WTC11 (cell line): ENCODE measurements around the gene ERCC6. TPM values are rescaled to one million over a fixed set of nuclear protein-coding genes. Genes with fewer than 3 reads are reported as not detected.

Experiments
- ATAC-seq: fragments of 200-7000 bp; cut with Tn5 transposase; 2 replicates; pipeline ENCODE4 v1.10.0; 2021; ENCODE audit warnings: mild to moderate bottlenecking, moderate library complexity
- CTCF ChIA-PET: fragments of 300-600 bp; sonication (Branson Sonifier 250); formaldehyde crosslinking; loops from one replicate; lab custom pipeline; 2021; ENCODE audit warnings: antibody characterized with exemption; lab: Charles Lee
- POLR2A ChIA-PET: fragments of 350-600 bp; sonication (Branson Sonifier 250); formaldehyde crosslinking; loops from one replicate; lab custom pipeline; 2021; ENCODE audit warnings: antibody characterized with exemption; lab: Charles Lee
- DNase-seq: peaks from one replicate; pipeline ENCODE4 v3.0.0; 2021; ENCODE audit warnings: low spot score
- H3K27ac Mint-ChIP-seq: 2 replicates; pipeline ENCODE4 v1.8.0; 2021; ENCODE audit warnings: mixed read lengths
- H3K27me3 Mint-ChIP-seq: 2 replicates; pipeline ENCODE4 v1.8.0; 2021; ENCODE audit warnings: low read depth, mild to moderate bottlenecking, moderate library complexity, mixed read lengths
- H3K36me3 Mint-ChIP-seq: 2 replicates; pipeline ENCODE4 v1.8.0; 2021; ENCODE audit warnings: mixed read lengths
- H3K4me1 Mint-ChIP-seq: 2 replicates; pipeline ENCODE4 v1.8.0; 2022; ENCODE audit warnings: mixed read lengths
- H3K4me3 Mint-ChIP-seq: 2 replicates; pipeline ENCODE4 v1.8.0; 2021; ENCODE audit warnings: mild to moderate bottlenecking, moderate library complexity, mixed read lengths
- H3K9me3 Mint-ChIP-seq: 2 replicates; pipeline ENCODE4 v1.8.0; 2021; ENCODE audit warnings: mixed read lengths
- E2F1 ChIP-seq: sonication (generic); formaldehyde crosslinking; IDR thresholded peaks from 2 replicates; pipeline ENCODE4 v1.8.0; 2022; ENCODE audit warnings: mild to moderate bottlenecking, missing genetic modification reagents
- FOXP4 ChIP-seq: sonication (generic); formaldehyde crosslinking; IDR thresholded peaks from 2 replicates; pipeline ENCODE4 v1.8.0; 2022; ENCODE audit warnings: mild to moderate bottlenecking, missing genetic modification reagents
- GRHL2 ChIP-seq: fragments of 250-450 bp; sonication (Bioruptor Pico); IDR thresholded peaks from 2 replicates; pipeline ENCODE4 v1.8.0; 2022; ENCODE audit warnings: mild to moderate bottlenecking, moderate library complexity; ENCODE audit not compliant: insufficient replicate concordance, severe bottlenecking
- JUN ChIP-seq: sonication (generic); formaldehyde crosslinking; IDR thresholded peaks from 2 replicates; pipeline ENCODE4 v1.8.0; 2023; ENCODE audit warnings: mild to moderate bottlenecking, missing genetic modification reagents
- MAX ChIP-seq: sonication (generic); formaldehyde crosslinking; IDR thresholded peaks from 2 replicates; pipeline ENCODE4 v1.8.0; 2022; ENCODE audit warnings: mild to moderate bottlenecking, missing genetic modification reagents
- NFATC4 ChIP-seq: fragments of 250-450 bp; sonication (Bioruptor Pico); IDR thresholded peaks from 2 replicates; pipeline ENCODE4 v1.9.0; 2021; ENCODE audit warnings: mild to moderate bottlenecking
- NFE2L1 ChIP-seq: sonication (generic); formaldehyde crosslinking; IDR thresholded peaks from 2 replicates; pipeline ENCODE4 v1.8.1; 2023; ENCODE audit warnings: missing genetic modification reagents
- OVOL2 ChIP-seq: fragments of 250-450 bp; sonication (Bioruptor Pico); IDR thresholded peaks from 2 replicates; pipeline ENCODE4 v1.9.0; 2021; ENCODE audit warnings: mild to moderate bottlenecking, borderline replicate concordance
- PRRX2 ChIP-seq: fragments of 250-450 bp; sonication (Bioruptor Pico); IDR thresholded peaks from 2 replicates; pipeline ENCODE4 v1.8.0; 2021; ENCODE audit warnings: mild to moderate bottlenecking
- RORB ChIP-seq: fragments of 250-450 bp; sonication (Bioruptor Pico); IDR thresholded peaks from 2 replicates; pipeline ENCODE4 v1.9.0; 2021; ENCODE audit warnings: mild to moderate bottlenecking
- TEAD1 ChIP-seq: sonication (generic); formaldehyde crosslinking; IDR thresholded peaks from 2 replicates; pipeline ENCODE4 v1.8.0; 2022; ENCODE audit warnings: mild to moderate bottlenecking, missing genetic modification reagents
- TEAD4 ChIP-seq: sonication (generic); formaldehyde crosslinking; IDR thresholded peaks from 2 replicates; pipeline ENCODE4 v1.8.0; 2022; ENCODE audit warnings: mild to moderate bottlenecking, missing genetic modification reagents
- TP53 ChIP-seq: sonication (generic); formaldehyde crosslinking; IDR thresholded peaks from 2 replicates; pipeline ENCODE4 v1.8.1; 2023; ENCODE audit warnings: mild to moderate bottlenecking, missing genetic modification reagents
- ZNF232 ChIP-seq: sonication (generic); formaldehyde crosslinking; IDR thresholded peaks from 2 replicates; pipeline ENCODE4 v1.8.0; 2022; ENCODE audit warnings: mild to moderate bottlenecking, missing genetic modification reagents
- ZNF317 ChIP-seq: sonication (generic); formaldehyde crosslinking; IDR thresholded peaks from 2 replicates; pipeline ENCODE4 v1.8.1; 2023; ENCODE audit warnings: low read depth, mild to moderate bottlenecking, moderate library complexity, missing genetic modification reagents, borderline replicate concordance
- ZNF396 ChIP-seq: fragments of 250-450 bp; sonication (Bioruptor Pico); IDR thresholded peaks from 2 replicates; pipeline ENCODE4 v1.8.0; 2021; ENCODE audit warnings: mild to moderate bottlenecking, moderate library complexity, borderline replicate concordance
- ZNF532 ChIP-seq: fragments of 250-450 bp; sonication (Bioruptor Pico); IDR thresholded peaks from 2 replicates; pipeline ENCODE4 v1.9.0; 2021; ENCODE audit warnings: mild to moderate bottlenecking, borderline replicate concordance
- ZNF671 ChIP-seq: fragments of 250-450 bp; sonication (Bioruptor Pico); IDR thresholded peaks from 2 replicates; pipeline ENCODE4 v1.8.0; 2021; ENCODE audit warnings: mild to moderate bottlenecking
- total RNA-seq: library from RNA; stranded (reverse); gene quantifications from 3 replicates; pipeline ENCODE4 v1.2.3, GENCODE V29; 2021
- TF ChIP-seq, protein P1 (sequence below): sonication (generic); formaldehyde crosslinking; IDR thresholded peaks from 2 replicates; pipeline ENCODE4 v1.8.1; 2023; ENCODE audit warnings: mild to moderate bottlenecking, missing genetic modification reagents, borderline replicate concordance
- TF ChIP-seq, protein P2 (sequence below): sonication (generic); formaldehyde crosslinking; IDR thresholded peaks from 2 replicates; pipeline ENCODE4 v1.8.1; 2023; ENCODE audit warnings: mild to moderate bottlenecking, missing genetic modification reagents
- TF ChIP-seq, protein P3 (sequence below): sonication (generic); formaldehyde crosslinking; IDR thresholded peaks from 2 replicates; pipeline ENCODE4 v1.8.0; 2023; ENCODE audit warnings: missing genetic modification reagents

ERCC6 gene
- total RNA-seq, 1 experiment from 2014 or later: 10.9 TPM

DNA sequence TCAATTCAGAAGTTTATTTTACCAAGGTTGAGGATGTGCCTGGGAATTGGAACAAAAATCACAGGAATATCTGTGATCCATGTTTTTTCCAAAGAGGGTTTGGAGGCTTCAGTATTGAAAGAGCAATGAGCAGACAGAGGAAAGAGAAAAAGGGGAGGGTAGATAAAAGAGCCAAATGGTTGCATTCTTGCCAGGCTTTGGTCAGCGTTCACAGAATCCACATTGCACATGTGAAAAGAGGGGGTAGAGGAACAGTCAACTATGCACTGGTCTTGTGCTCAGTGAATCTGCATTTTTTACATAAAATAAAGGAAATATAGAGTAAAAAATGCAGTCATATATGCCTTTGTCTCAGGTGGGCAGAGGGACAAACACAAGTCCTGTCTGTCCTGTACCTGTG is 20.6 kb upstream of the ERCC6 start:
- DNase-seq (no peak), ATAC-seq (no peak)
- POLR2A ChIA-PET: no interaction called here
- H3K36me3 Mint-ChIP-seq: peaks cover 4% of the 10 kb centered on the region; the same call in 1 of the 2 replicates
- CTCF ChIA-PET: no interaction called here
- peaks cover 10% of the 10 kb centered on the region for H3K27me3 Mint-ChIP-seq
- peaks cover 12% of the 10 kb centered on the region for H3K4me1 Mint-ChIP-seq
- H3K9me3 Mint-ChIP-seq: peaks cover 14% of the 10 kb centered on the region
- no peak overlapping the region for H3K4me3 Mint-ChIP-seq
- H3K27ac Mint-ChIP-seq: no peak overlapping the region; the same call in 1 of the 2 replicates
- TF ChIP-seq, protein P1, sequence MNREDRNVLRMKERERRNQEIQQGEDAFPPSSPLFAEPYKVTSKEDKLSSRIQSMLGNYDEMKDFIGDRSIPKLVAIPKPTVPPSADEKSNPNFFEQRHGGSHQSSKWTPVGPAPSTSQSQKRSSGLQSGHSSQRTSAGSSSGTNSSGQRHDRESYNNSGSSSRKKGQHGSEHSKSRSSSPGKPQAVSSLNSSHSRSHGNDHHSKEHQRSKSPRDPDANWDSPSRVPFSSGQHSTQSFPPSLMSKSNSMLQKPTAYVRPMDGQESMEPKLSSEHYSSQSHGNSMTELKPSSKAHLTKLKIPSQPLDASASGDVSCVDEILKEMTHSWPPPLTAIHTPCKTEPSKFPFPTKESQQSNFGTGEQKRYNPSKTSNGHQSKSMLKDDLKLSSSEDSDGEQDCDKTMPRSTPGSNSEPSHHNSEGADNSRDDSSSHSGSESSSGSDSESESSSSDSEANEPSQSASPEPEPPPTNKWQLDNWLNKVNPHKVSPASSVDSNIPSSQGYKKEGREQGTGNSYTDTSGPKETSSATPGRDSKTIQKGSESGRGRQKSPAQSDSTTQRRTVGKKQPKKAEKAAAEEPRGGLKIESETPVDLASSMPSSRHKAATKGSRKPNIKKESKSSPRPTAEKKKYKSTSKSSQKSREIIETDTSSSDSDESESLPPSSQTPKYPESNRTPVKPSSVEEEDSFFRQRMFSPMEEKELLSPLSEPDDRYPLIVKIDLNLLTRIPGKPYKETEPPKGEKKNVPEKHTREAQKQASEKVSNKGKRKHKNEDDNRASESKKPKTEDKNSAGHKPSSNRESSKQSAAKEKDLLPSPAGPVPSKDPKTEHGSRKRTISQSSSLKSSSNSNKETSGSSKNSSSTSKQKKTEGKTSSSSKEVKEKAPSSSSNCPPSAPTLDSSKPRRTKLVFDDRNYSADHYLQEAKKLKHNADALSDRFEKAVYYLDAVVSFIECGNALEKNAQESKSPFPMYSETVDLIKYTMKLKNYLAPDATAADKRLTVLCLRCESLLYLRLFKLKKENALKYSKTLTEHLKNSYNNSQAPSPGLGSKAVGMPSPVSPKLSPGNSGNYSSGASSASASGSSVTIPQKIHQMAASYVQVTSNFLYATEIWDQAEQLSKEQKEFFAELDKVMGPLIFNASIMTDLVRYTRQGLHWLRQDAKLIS (CRISPR knock-in tag): no peak
- TF ChIP-seq TEAD4 (no peak), NFE2L1 (CRISPR knock-in tag) (no peak), ZNF671 (CRISPR knock-in tag) (no peak)

GRCh38 chr10:49558190-49558589 is 19.3 kb upstream of the ERCC6 start:
- Mint-ChIP-seq H3K9me3 (peaks cover 21% of the 10 kb centered on the region), H3K36me3 (peaks cover 4% of the 10 kb centered on the region; the same call in 1 of the 2 replicates), H3K27ac (no peak overlapping the region), H3K4me3 (no peak overlapping the region), H3K27me3 (peaks cover 17% of the 10 kb centered on the region), H3K4me1 (peaks cover 12% of the 10 kb centered on the region)
- no peak for ATAC-seq
- TF ChIP-seq GRHL2 (no peak), ZNF396 (CRISPR knock-in tag) (no peak), TP53 (CRISPR knock-in tag) (no peak), E2F1 (CRISPR knock-in tag) (no peak), NFATC4 (no peak), JUN (CRISPR knock-in tag) (no peak), FOXP4 (CRISPR knock-in tag) (no peak), OVOL2 (CRISPR knock-in tag) (no peak), TEAD1 (CRISPR knock-in tag) (no peak), PRRX2 (CRISPR knock-in tag) (no peak), ZNF232 (CRISPR knock-in tag) (no peak), MAX (CRISPR knock-in tag) (no peak), RORB (no peak), ZNF532 (CRISPR knock-in tag) (no peak), ZNF317 (no peak)
- TF ChIP-seq, protein P2, sequence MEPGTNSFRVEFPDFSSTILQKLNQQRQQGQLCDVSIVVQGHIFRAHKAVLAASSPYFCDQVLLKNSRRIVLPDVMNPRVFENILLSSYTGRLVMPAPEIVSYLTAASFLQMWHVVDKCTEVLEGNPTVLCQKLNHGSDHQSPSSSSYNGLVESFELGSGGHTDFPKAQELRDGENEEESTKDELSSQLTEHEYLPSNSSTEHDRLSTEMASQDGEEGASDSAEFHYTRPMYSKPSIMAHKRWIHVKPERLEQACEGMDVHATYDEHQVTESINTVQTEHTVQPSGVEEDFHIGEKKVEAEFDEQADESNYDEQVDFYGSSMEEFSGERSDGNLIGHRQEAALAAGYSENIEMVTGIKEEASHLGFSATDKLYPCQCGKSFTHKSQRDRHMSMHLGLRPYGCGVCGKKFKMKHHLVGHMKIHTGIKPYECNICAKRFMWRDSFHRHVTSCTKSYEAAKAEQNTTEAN (CRISPR knock-in tag): no peak
- TF ChIP-seq, protein P3, sequence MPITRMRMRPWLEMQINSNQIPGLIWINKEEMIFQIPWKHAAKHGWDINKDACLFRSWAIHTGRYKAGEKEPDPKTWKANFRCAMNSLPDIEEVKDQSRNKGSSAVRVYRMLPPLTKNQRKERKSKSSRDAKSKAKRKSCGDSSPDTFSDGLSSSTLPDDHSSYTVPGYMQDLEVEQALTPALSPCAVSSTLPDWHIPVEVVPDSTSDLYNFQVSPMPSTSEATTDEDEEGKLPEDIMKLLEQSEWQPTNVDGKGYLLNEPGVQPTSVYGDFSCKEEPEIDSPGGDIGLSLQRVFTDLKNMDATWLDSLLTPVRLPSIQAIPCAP (CRISPR knock-in tag): no peak
- no peak for DNase-seq
- CTCF ChIA-PET: interaction anchor here (1.2 kb wide), 1 partner anchor 19 kb away, joined by 4 read pairs; the partner anchor contains the start of gene ERCC6
- POLR2A ChIA-PET: no interaction called here
